Prostate gland (tissue), 2 donors: ENCODE data around the gene GATB.

ENCODE experiments used
- POLR2A ChIP-seq: fragments of 450-650 bp; IDR thresholded peaks from one replicate; pipeline ENCODE4 v1.6.1; 2016; ENCODE audit warnings: antibody characterized with exemption, mild to moderate bottlenecking
- POLR2AphosphoS5 ChIP-seq: sonication (generic); formaldehyde crosslinking; IDR thresholded peaks from one replicate; pipeline ENCODE4 v1.6.1; 2017; ENCODE audit warnings: antibody characterized with exemption
- TF ChIP-seq, protein P1 (sequence below), 4 experiments: fragments of 200-600 bp in 2 of 4; fragments of 450-650 bp in 2 of 4; sonication (generic) in 2 of 4; IDR thresholded peaks; 1 replicate in 3 of 4; 2 replicates in 1 of 4; pipeline ENCODE4 v1.5.1; 2016 to 2019; ENCODE audit warnings: antibody characterized with exemption in 4 of 4, mild to moderate bottlenecking in 2 of 4, moderate library complexity in 2 of 4

DNA sequence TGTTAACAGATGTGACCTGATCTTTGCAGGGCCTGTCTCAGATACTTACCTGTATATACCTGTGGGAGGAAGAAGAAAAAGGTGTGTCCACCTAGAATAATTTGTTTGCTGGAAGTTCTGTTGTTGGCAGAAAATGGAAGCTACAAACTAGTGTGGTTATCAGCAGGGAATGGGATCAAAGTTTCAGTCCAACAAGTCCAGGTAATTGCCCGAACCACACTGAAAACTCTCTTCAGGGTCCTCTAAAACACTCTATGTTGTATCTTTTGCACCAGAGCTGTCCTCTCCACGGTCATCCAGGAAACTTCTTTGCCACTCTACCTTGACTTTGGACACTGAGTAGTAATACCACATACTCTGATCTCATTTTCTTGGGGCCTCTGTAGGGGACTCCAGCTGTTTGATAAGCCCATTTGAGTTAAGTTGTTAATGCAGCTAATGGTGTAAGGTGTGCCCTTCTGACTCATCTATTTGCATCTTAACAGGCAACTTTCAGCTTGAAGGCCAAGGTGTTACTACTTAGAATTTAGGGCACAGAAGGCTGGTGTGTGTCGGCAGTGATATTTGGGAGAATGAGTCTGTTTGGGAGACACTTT is 38.7 kb upstream of the GATB start:
- TF ChIP-seq, protein P1, sequence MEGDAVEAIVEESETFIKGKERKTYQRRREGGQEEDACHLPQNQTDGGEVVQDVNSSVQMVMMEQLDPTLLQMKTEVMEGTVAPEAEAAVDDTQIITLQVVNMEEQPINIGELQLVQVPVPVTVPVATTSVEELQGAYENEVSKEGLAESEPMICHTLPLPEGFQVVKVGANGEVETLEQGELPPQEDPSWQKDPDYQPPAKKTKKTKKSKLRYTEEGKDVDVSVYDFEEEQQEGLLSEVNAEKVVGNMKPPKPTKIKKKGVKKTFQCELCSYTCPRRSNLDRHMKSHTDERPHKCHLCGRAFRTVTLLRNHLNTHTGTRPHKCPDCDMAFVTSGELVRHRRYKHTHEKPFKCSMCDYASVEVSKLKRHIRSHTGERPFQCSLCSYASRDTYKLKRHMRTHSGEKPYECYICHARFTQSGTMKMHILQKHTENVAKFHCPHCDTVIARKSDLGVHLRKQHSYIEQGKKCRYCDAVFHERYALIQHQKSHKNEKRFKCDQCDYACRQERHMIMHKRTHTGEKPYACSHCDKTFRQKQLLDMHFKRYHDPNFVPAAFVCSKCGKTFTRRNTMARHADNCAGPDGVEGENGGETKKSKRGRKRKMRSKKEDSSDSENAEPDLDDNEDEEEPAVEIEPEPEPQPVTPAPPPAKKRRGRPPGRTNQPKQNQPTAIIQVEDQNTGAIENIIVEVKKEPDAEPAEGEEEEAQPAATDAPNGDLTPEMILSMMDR (IDR thresholded peaks at IDR 0.05), result no peak
- TF ChIP-seq POLR2A (no peak), POLR2AphosphoS5 (no peak)
